T47D (cell line): ENCODE data around the gene CLOCK.

Experiments
- DNase-seq, 2 experiments: peaks; one replicate each; pipeline versions ENCODE4 v3.0.0 to v3.0.0-alpha.2; 2011 to 2012; ENCODE audit warnings: low read depth in 1 of 2, low spot score in 1 of 2
- JUND ChIP-seq: IDR thresholded peaks from 2 replicates; pipeline ENCODE4 v1.6.1; 2012; ENCODE audit warnings: low read depth
- in situ Hi-C: cut with HindIII; loops from 2 replicates; pipeline ENCODE4 v1.10.0; 2016; ENCODE audit warnings: low sequenced_read_pairs, low pct_unique_long_range_greater_than_20kb

The CLOCK gene

GRCh38 chr4:55534306-55534705 is 12.4 kb downstream of the CLOCK start:
- no peak for DNase-seq
- TF ChIP-seq JUND, result no peak
- in situ Hi-C loops, result no loop called here

GRCh38 chr4:55530691-55531090 is 16.0 kb downstream of the CLOCK start:
- no peak for DNase-seq
- in situ Hi-C loops, result no loop called here
- no peak for TF ChIP-seq JUND

- no peak for TF ChIP-seq JUND
- in situ Hi-C loops, result no loop called here
- no peak for DNase-seq
Observed at GRCh38 chr4:55530167-55530566, 16.5 kb downstream of the CLOCK start.

GRCh38 chr4:55528491-55528890 is 18.2 kb downstream of the CLOCK start:
- no peak for DNase-seq
- TF ChIP-seq JUND, result no peak
- in situ Hi-C loops, result no loop called here

- in situ Hi-C loops, result no loop called here
- no peak for TF ChIP-seq JUND
- no peak for DNase-seq
Observed at GRCh38 chr4:55524844-55525571, 21.7 kb downstream of the CLOCK start.

- in situ Hi-C loops, result no loop called here
Observed at GRCh38 chr4:55518442-55518841, 28.3 kb downstream of the CLOCK start.

GRCh38 chr4:55517526-55518229 is 29.0 kb downstream of the CLOCK start:
- in situ Hi-C loops, result no loop called here
- no peak for TF ChIP-seq JUND

More at GRCh38 chr4:55518442-55518841, 28.3 kb downstream of the CLOCK start:
- TF ChIP-seq JUND, result no peak
- DNase-seq, result no peak

GRCh38 chr4:55512922-55513571 is 33.7 kb downstream of the CLOCK start:
- peak in 1 of 2 experiments; percentile 28 for DNase-seq
- in situ Hi-C loops, result no loop called here
- no peak for TF ChIP-seq JUND

More at GRCh38 chr4:55517526-55518229, 29.0 kb downstream of the CLOCK start:
- DNase-seq, result no peak

- in situ Hi-C loops, result no loop called here
- no peak for DNase-seq
- no peak for TF ChIP-seq JUND
Observed at GRCh38 chr4:55512077-55512476, 34.6 kb downstream of the CLOCK start.

- no peak for TF ChIP-seq JUND
- DNase-seq, result no peak
- in situ Hi-C loops, result no loop called here
Observed at GRCh38 chr4:55510685-55511084, 36.0 kb downstream of the CLOCK start.

GRCh38 chr4:55509266-55509665 is 37.4 kb downstream of the CLOCK start:
- no peak for TF ChIP-seq JUND
- in situ Hi-C loops, result no loop called here
- no peak for DNase-seq

- in situ Hi-C loops, result no loop called here
- DNase-seq, result no peak
- no peak for TF ChIP-seq JUND
Observed at GRCh38 chr4:55507612-55508011, 39.1 kb downstream of the CLOCK start.

GRCh38 chr4:55503169-55503568 is 43.5 kb downstream of the CLOCK start:
- TF ChIP-seq JUND, result no peak
- no peak for DNase-seq
- in situ Hi-C loops, result no loop called here
